ENCODE measurements around the gene BMP8B. TPM values are rescaled to one million over a fixed set of nuclear protein-coding genes. Genes with fewer than 3 reads are reported as not detected.
"Not testable (repeated sequence)": the region's sequence is repeated elsewhere in the genome, so short reads cannot be mapped to it uniquely, and the experiment has no call there.

Gene BMP8B
- total RNA-seq, 1 experiment from 2014 or later, result 1.8 TPM

DNA sequence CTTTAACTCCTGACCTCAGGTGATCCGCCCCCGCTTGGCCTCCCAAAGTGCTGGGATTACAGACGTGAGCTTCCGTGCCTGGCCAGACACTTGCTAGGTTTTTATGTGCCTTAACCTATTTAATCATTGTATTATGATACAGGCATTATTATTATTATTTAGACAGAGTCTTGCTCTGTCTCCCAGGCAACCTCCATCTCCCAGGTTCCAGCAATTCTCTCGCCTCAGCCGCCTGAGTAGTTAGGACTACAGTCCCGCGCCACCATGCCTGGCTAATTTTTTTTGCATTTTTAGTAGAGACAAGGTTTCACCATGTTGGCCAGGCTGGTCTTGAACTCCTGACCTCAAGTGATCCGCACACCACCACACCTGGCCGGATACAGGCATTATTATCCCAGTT lies 6.0 kb downstream of the BMP8B start:
- DNase-seq (ENCODE audit: low spot score); in situ Hi-C loops (cut with HindIII; ENCODE audit: low sequenced_read_pairs): not testable (repeated sequence)

- no peak for DNase-seq (ENCODE audit: low spot score)
- in situ Hi-C loops (cut with HindIII; ENCODE audit: low sequenced_read_pairs), result no loop called here
Measured at GRCh38 chr1:39782103-39782502, 6.6 kb downstream of the BMP8B start.

- no peak for DNase-seq (ENCODE audit: low spot score)
- in situ Hi-C loops (cut with HindIII; ENCODE audit: low sequenced_read_pairs), result no loop called here
Measured at GRCh38 chr1:39781349-39781715, 7.3 kb downstream of the BMP8B start.

- in situ Hi-C loops (cut with HindIII; ENCODE audit: low sequenced_read_pairs), result no loop called here
- no peak for DNase-seq (ENCODE audit: low spot score)
Measured at GRCh38 chr1:39779821-39780220, 8.8 kb downstream of the BMP8B start.

GRCh38 chr1:39779137-39779536 lies 9.5 kb downstream of the BMP8B start:
- in situ Hi-C loops (cut with HindIII; ENCODE audit: low sequenced_read_pairs), result no loop called here

GRCh38 chr1:39778463-39779099 lies 10.1 kb downstream of the BMP8B start:
- DNase-seq (ENCODE audit: low spot score); in situ Hi-C loops (cut with HindIII; ENCODE audit: low sequenced_read_pairs): not testable (repeated sequence)

More at GRCh38 chr1:39779137-39779536, 9.5 kb downstream of the BMP8B start:
- DNase-seq (ENCODE audit: low spot score), result no peak

DNA sequence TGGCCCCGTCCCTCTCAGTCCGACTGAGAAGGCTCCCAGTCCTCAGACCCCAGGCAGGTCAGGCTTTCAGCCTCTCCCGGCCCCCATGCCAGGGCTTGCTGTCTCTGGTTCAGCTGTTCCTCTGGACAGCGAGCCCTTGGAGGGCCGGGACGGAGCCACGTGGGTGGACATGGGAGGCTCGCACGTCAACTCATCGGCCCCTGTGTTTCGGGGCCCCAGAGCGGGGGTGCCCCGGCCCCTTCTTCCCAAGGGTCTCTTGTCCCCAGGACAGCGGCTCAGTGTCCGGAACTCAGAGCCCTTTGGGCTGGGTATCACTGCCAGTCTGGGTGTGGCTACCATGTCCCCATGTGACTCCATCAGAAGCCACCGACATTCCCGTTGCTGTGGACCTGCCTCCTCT lies 10.8 kb downstream of the BMP8B start:
- in situ Hi-C loops (cut with HindIII; ENCODE audit: low sequenced_read_pairs); DNase-seq (ENCODE audit: low spot score): not testable (repeated sequence)

GRCh38 chr1:39777306-39777705 lies 11.4 kb downstream of the BMP8B start:
- DNase-seq (ENCODE audit: low spot score), result no peak
- in situ Hi-C loops (cut with HindIII; ENCODE audit: low sequenced_read_pairs), result no loop called here

DNA sequence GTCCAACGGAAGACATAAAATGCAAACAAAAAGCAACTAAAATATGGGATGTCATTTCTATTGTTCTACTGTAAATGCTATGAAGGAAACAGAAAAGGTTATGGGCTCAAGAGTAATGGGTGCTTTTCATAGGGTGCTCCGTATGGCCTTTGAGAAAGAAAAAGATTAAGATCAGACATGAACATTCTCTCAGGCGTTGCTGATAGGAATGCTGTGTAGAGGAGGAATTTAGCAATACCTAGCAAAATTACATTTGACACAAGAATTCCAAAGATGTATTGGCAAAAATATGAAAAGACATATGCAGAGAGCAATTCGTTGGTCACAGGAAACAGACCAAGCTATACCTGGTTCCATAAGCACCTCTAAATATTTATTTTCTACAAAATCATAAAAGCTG lies 11.8 kb downstream of the BMP8B start:
- in situ Hi-C loops (cut with HindIII; ENCODE audit: low sequenced_read_pairs), result no loop called here
- DNase-seq (ENCODE audit: low spot score), result no peak

DNA sequence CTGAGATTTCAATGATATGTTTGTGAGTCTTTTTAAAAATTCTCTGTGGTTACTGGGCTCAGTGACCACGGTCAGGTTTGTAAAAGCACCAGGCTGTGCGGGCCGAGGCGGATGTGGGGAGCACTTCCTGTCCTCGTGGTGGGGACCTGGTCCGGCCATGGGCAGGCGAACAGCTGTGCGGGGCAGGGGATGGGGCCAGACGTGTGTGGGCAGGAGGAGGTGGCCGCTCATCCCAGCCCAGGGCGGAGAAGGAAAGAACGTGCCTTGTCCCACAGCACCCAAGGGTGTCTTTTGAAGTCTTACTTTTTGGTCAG lies 12.3 kb downstream of the BMP8B start:
- in situ Hi-C loops (cut with HindIII; ENCODE audit: low sequenced_read_pairs), result no loop called here
- DNase-seq (ENCODE audit: low spot score), result no peak

DNA sequence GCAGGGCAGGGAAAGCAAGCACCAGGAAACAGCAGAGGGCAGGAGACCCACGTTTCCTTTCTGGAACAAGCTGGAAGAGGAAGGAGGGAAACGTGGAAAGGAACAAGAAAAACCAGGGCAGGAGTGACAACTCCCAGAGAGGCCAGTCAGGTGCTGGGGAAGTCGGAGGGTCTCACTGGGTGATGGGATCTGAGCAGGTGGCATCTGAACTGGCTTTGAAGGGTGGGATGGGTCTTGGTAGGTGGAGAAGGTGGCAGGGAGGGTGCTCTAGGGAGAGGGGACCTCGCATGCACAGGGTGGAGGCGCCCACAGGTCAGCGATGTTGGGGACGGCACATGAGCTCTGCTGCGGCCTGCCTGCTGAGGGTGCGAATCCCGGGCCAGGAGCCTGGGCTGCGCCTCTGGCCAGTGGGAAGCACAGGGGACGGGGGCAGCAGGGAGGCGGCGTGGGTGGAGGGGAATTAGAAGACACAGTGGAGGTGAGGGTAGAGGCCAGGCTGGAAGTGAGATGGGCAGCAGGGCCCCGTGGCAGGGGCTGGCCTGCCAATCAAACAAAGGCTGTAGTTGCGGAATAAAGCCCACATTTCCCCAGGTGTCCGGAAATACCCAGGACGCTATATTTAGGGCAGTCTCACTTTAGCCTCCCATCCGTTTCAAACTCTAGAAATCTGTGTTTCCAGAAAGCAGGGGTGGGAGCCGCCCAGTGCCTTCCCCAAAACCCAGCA lies 12.8 kb downstream of the BMP8B start:
- DNase-seq (ENCODE audit: low spot score); in situ Hi-C loops (cut with HindIII; ENCODE audit: low sequenced_read_pairs): not testable (repeated sequence)

DNA sequence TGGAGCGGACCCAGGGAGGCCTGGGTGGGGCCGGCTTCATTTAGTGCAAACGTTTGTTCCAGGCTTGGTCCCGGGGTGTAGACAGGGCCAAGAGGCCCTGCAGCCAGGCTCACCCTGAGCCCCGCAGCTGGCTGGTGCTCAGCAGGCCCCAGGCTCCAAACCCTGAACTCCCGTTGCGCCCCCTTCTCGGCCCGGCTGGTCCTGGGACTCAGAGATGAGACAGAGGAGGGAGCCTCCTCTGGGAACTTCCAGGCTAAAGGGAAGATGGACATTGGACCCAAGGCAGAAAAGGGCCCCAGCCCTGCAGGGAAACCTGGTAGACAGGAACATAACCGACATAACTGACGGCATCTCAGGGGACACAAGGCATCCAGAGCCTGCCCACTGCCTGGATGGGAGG lies 13.5 kb downstream of the BMP8B start:
- in situ Hi-C loops (cut with HindIII; ENCODE audit: low sequenced_read_pairs); DNase-seq (ENCODE audit: low spot score): not testable (repeated sequence)

DNA sequence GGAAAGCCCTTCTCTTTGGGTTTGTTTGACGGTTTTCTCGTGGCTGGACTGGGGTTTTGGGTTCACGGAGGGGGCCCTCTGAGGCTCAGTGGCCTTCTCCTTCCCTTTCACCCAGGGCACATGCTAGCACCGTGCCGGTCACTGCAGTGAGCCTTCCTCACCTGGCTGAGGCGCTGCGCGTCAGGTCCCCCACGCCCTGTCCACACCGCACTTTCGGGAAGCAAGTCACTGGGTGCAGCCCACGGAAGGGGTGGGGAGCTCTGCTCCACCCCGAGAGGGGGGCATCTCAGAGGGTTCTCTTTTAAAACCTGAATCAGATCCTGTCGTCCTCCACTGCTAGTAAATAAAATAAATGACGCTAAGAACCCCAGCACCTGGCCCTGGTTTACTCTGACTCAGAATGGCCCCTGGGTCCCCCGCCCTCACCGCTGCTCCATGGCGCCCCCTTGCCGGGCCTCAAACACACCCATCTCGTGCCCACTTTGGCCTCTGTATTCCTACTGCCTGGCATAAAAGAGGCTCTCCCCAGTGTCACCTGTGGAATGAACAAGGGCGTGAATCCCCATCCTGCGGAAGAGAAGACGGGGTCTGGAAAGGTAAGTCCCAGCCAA lies 15.2 kb downstream of the BMP8B start:
- DNase-seq (ENCODE audit: low spot score); in situ Hi-C loops (cut with HindIII; ENCODE audit: low sequenced_read_pairs): not testable (repeated sequence)

DNA sequence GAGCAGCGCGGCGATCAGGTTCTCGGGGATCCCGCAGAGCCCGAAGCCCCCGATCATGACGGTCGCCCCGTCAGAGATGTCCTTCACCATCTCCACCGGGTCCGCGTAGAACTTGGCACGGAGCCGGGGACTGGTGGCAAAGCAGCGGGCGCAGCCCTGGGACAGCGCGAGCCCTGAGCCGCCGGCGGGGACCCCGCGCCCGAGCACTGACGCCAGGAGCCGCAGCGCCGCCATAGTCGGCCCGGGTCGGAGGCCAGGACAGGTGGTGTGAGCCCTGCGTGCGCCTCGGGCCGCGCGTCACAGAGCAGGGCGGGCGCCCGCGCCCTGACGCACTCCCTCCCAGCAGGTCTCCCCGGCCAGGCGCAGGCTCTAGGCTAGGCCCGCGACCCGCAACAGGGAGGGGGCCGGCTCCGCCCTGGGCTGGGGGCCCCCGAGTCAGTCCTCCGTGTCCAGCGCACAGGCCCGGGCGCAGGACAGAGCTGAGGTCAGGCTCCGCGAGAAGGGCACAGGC lies 17.6 kb downstream of the BMP8B start, which contains the start of gene OXCT2:
TSS of gene OXCT2 (minus strand) at position 327 of the 511 bp plus-strand sequence. CDS start at position 234, 93 bp downstream.
- peak; percentile 8 for DNase-seq (ENCODE audit: low spot score)
- in situ Hi-C loops (cut with HindIII; ENCODE audit: low sequenced_read_pairs), result not testable (repeated sequence)

DNA sequence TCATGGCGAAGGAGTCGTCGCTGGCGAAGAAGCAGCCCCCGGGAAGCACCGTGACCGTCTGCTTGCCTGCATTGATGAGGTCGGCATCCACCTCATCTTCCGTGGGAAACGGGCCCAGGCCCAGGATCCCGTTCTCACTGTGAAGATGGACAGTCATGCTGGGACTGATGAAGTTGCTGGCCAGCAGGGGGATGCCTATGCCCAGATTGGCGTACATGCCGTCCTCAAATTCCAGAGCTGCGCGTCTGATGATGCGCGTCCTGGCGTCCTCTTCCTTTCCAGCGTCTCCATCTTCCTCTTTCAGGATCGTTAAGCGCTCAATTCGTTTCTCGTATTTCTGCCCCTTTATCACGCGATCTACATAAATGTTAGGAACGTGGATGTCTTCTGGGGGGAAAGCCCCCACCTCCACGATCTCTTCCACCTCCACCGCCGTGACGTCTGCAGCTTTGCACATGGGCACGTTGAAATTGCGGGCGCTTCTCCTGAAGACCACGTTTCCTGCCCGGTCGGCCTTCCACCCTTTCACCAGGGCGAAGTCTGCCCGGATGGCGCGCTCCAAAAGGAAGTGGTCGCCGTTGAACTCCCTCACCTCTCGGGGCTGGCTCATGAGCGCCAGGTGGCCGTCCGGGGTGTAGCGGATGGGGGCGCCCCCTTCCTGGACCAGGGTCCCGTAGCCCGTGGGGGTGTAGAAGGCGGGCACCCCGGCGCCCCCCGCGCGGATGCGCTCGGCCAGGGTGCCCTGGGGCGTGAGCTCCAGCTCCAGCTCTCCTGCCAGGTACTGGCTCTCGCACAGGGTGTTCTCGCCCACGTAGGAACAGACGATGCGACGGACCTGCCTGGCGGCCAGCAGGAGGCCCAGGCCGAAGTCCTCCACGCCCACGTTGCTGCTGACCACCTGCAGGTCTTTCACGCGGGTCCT lies 18.3 kb downstream of the BMP8B start:
- in situ Hi-C loops (cut with HindIII; ENCODE audit: low sequenced_read_pairs), result not testable (repeated sequence)

GRCh38 chr1:39769502-39769901 lies 19.2 kb downstream of the BMP8B start:
- in situ Hi-C loops (cut with HindIII; ENCODE audit: low sequenced_read_pairs); DNase-seq (ENCODE audit: low spot score): not testable (repeated sequence)

More for the DNA sequence above, 18.3 kb downstream of the BMP8B start:
- not testable (repeated sequence) for DNase-seq (ENCODE audit: low spot score)

GRCh38 chr1:39766466-39766865 lies 22.2 kb downstream of the BMP8B start:
- in situ Hi-C loops (cut with HindIII; ENCODE audit: low sequenced_read_pairs); DNase-seq (ENCODE audit: low spot score): not testable (repeated sequence)

DNA sequence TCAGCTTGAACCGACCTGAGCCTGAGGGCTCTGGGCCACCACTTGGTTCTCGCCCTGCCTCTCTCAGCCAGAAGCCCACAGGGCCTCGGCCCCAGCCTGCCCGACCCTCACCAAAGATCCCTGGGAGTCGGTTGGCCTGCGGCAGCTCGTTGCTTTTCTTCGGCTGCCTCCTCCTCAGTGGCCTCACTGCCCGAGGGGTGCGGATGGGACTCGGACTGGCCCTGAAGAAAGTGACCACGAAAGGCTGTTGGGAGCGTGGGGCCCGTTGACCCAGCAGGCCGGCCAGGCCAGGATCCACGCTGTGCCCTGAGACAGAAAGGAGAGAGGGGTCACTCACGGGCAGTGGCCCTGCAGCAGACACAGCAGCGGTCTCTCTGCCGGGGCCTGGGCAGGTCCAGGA lies 24.2 kb downstream of the BMP8B start:
- DNase-seq (ENCODE audit: low spot score); in situ Hi-C loops (cut with HindIII; ENCODE audit: low sequenced_read_pairs): not testable (repeated sequence)
